Suprapubic skin (tissue), 4 donors: ENCODE measurements around the gene ADM2. TPM values are rescaled to one million over a fixed set of nuclear protein-coding genes. Genes with fewer than 3 reads are reported as not detected.

ENCODE experiments used
- DNase-seq, 2 donors: peaks; one replicate each; pipeline ENCODE4 v3.0.0-alpha.2; 2019; ENCODE audit warnings: low spot score in 2 of 2
- H3K27ac ChIP-seq: fragments of 200-600 bp; sonication (generic); one replicate; pipeline ENCODE4 v1.5.1; 2019
- H3K27me3 ChIP-seq: fragments of 200-600 bp; sonication (generic); one replicate; pipeline ENCODE4 v1.5.1; 2019
- H3K36me3 ChIP-seq: fragments of 200-600 bp; sonication (generic); one replicate; pipeline ENCODE4 v1.5.1; 2019
- H3K4me1 ChIP-seq: fragments of 200-600 bp; sonication (generic); one replicate; pipeline ENCODE4 v1.5.1; 2019
- H3K4me3 ChIP-seq: fragments of 200-600 bp; sonication (generic); one replicate; pipeline ENCODE4 v1.5.1; 2019; ENCODE audit warnings: mild to moderate bottlenecking
- H3K9me3 ChIP-seq: fragments of 200-600 bp; sonication (generic); one replicate; pipeline ENCODE4 v1.5.1; 2019
- EP300 ChIP-seq: sonication (generic); formaldehyde crosslinking; IDR thresholded peaks from one replicate; pipeline ENCODE4 v1.6.1; 2017; ENCODE audit warnings: antibody characterized with exemption
- POLR2A ChIP-seq, 2 donors: fragments of 450-650 bp; IDR thresholded peaks; one replicate each; pipeline ENCODE4 v1.6.1; 2017; ENCODE audit warnings: antibody characterized with exemption in 2 of 2, mild to moderate bottlenecking in 2 of 2, moderate library complexity in 2 of 2
- POLR2AphosphoS5 ChIP-seq, 3 donors: sonication (generic); formaldehyde crosslinking; IDR thresholded peaks; one replicate each; pipeline ENCODE4 v1.6.1; 2017; ENCODE audit warnings: antibody characterized with exemption in 3 of 3
- whole genome bisulfite sequencing: methylation state at CpG from one replicate; pipeline ENCODE4 v1.1.5; 2018; 5-methylcytosine and 5-hydroxymethylcytosine counted together
- total RNA-seq, 4 donors: library from RNA; depleted of rRNA; stranded (reverse); fragments of >200 nt; gene quantifications; one replicate each; pipeline ENCODE4 v1.1.0, GENCODE V29; 2016
- TF ChIP-seq, protein P1 (sequence below), 2 donors: fragments of 200-600 bp in 1 of 2; fragments of 450-650 bp in 1 of 2; sonication (generic) in 1 of 2; IDR thresholded peaks; one replicate each; pipeline ENCODE4 v1.5.1; 2016 to 2019; ENCODE audit warnings: antibody characterized with exemption in 2 of 2, mild to moderate bottlenecking in 1 of 2, moderate library complexity in 1 of 2

ADM2 gene
- total RNA-seq, 4 donors from 2014 or later = 0.24 to 2.7 (median 0.30) TPM; not detected in 1

DNA sequence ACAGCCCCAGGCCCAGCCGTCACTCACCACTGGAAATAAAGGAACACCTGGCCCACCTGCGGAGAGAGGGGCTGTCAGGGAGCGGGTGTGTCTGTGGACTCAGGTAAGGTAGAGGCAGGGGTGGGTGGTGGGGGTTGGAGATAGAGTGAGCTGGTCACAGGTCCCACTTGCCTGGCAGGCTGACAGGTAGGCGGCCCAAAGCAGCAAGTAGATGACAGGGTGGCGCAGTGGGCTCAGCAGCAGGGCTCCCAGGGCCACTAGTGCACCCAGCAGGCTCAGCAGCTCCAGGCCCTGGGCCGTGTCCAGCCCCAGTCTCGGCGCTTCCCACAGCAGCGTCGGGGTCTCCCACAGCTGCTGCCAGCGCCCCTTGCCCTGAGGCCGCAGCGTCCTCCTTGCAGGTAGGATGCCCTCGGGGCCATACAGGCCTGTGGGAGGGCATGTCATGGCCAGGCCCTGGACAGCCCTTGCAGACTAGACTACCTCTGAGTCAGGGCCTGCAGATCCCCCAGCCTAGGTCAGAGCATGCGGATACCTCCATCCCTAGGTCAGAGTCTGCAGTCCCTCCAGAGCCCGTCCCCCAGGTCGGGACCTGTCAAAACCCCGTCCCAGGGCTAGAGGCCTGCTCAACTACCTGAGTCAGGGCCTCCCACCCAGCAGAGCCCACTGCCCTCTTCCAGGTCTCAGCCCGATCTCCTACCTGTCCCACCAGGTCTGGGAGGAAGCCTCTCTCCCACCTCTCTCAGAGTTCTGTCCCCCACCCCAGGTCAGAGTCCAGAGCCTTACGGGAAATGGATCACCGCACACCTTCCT, 25.5 kb downstream of the ADM2 start:
- peaks cover 46% of the 10 kb centered on the region for H3K4me1 ChIP-seq
- H3K27me3 ChIP-seq = no peaks in the 10 kb centered on the region

DNA sequence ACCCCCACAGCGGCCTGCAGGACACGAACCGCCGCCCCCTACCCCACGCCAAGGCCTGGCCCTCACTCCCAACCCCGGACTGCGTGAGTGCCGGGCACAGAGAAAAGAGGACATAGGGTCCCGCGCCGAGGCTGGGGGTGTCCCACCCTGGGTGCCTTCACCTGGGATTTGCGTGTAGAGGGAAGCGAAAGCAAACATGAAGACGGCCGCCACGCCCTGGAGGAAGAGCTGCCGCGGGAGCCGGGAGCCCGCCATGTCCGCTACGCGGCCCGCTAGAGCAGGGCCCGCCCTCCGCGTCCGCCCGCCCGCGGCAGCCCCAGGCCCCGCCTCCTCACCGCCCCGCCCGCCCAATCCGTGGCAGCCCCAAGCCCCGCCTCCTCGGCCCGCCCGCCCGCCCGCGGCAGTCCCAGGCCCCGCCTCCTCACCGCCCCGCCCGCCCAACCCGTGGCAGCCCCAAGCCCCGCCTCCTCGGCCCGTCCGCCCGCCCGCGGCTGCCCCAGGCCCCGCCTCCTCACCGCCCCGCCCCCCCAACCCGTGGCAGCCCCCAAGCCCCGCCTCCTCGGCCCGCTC, 26.2 kb downstream of the ADM2 start, which contains the start of gene LMF2:
Gene LMF2, minus strand, starts transcription at position 282 of the 570 bp plus-strand sequence. Its CDS starts 27 bp downstream, at position 255.
- Histone ChIP-seq H3K36me3 (peaks cover 42% of the 10 kb centered on the region), H3K9me3 (no peaks in the 10 kb centered on the region), H3K27me3 (no peaks in the 10 kb centered on the region), H3K27ac (peak within 1 kb of the TSS; percentile 86), H3K4me3 (peak within 1 kb of the TSS; percentile 81), H3K4me1 (peaks cover 49% of the 10 kb centered on the region)
- no CpG with 5 or more reads among the region's 62 CpGs for whole genome bisulfite sequencing
- DNase-seq = peak; percentile 91 to 93
- TF ChIP-seq POLR2AphosphoS5 (IDR thresholded peaks at IDR 0.05) (no peak), EP300 (no peak), POLR2A (IDR thresholded peaks at IDR 0.05) (no peak)
- TF ChIP-seq, protein P1, sequence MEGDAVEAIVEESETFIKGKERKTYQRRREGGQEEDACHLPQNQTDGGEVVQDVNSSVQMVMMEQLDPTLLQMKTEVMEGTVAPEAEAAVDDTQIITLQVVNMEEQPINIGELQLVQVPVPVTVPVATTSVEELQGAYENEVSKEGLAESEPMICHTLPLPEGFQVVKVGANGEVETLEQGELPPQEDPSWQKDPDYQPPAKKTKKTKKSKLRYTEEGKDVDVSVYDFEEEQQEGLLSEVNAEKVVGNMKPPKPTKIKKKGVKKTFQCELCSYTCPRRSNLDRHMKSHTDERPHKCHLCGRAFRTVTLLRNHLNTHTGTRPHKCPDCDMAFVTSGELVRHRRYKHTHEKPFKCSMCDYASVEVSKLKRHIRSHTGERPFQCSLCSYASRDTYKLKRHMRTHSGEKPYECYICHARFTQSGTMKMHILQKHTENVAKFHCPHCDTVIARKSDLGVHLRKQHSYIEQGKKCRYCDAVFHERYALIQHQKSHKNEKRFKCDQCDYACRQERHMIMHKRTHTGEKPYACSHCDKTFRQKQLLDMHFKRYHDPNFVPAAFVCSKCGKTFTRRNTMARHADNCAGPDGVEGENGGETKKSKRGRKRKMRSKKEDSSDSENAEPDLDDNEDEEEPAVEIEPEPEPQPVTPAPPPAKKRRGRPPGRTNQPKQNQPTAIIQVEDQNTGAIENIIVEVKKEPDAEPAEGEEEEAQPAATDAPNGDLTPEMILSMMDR (IDR thresholded peaks at IDR 0.05) = no peak

More for the DNA sequence above, 25.5 kb downstream of the ADM2 start:
- H3K9me3 ChIP-seq = no peaks in the 10 kb centered on the region
- peaks cover 47% of the 10 kb centered on the region for H3K36me3 ChIP-seq
- peak overlapping the region; percentile 76 for H3K27ac ChIP-seq
- H3K4me3 ChIP-seq = peak overlapping the region; percentile 81
- peak in 1 of 2 donors; percentile 82 for DNase-seq
- 3% methylated on average over 6 of the region's 21 CpGs for WGBS
- TF ChIP-seq POLR2A (IDR thresholded peaks at IDR 0.05) (no peak), EP300 (no peak), POLR2AphosphoS5 (IDR thresholded peaks at IDR 0.05) (no peak)
- TF ChIP-seq, protein P1 (IDR thresholded peaks at IDR 0.05) = no peak

DNA sequence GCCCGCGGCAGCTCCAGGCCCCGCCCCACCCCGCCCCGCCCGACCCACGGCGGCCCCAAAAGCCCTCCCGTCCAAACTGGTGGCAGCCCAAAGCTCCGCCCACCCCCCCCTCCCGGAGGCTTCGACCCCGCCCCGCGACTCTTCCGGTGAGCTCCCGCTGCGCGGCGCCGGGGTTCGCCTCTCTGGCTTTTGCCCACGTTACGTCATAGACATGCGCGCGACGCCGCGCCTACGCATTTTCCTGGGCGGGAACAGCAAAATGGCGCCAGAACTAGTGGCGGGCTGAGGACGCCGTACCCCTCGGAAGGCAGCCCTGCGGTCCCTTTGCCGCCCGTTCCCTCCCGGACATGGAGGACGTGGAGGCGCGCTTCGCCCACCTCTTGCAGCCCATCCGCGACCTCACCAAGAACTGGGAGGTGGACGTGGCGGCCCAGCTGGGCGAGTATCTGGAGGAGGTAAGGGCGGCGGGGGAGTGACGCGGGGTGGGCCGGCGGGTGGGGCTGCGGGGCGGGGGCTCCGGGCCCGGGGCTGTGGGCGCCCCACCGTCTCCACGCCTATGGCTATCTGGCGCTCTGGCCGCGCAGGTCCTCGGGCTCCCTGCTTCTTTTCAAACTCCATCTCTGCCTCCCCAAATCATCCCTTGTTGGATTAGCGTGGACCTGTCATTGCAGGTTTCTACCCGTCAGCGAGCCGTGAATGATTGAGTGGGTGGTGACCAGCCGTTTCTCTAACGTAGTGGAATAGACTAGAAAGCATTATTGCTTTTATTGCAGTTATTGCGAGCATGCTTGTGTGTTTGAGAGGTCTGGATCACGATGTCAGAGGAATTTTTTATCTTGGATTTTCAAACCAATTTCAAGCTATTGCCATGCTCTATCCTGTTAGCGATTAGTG, 26.9 kb downstream of the ADM2 start, which contains the start of gene NCAPH2:
Gene NCAPH2, plus strand, starts transcription at position 234 of the 894 bp plus-strand sequence. Its CDS starts 114 bp downstream, at position 348.
- WGBS = 1% methylated on average over 45 of the region's 76 CpGs
- no peaks in the 10 kb centered on the region for H3K9me3 ChIP-seq
- peaks cover 34% of the 10 kb centered on the region for H3K36me3 ChIP-seq
- TF ChIP-seq, protein P1 (IDR thresholded peaks at IDR 0.05) = no peak
- TF ChIP-seq POLR2A (IDR thresholded peaks at IDR 0.05) (peak in 1 of 2 donors; percentile 64), EP300 (no peak), POLR2AphosphoS5 (IDR thresholded peaks at IDR 0.05) (peak; percentile 37 to 98 (median 96))
- peak within 1 kb of the TSS; percentile 81 for H3K4me3 ChIP-seq
- DNase-seq = peak; percentile 97 to 98
- H3K4me1 ChIP-seq = peaks cover 49% of the 10 kb centered on the region
- no peaks in the 10 kb centered on the region for H3K27me3 ChIP-seq
- H3K27ac ChIP-seq = peak within 1 kb of the TSS; percentile 86

DNA sequence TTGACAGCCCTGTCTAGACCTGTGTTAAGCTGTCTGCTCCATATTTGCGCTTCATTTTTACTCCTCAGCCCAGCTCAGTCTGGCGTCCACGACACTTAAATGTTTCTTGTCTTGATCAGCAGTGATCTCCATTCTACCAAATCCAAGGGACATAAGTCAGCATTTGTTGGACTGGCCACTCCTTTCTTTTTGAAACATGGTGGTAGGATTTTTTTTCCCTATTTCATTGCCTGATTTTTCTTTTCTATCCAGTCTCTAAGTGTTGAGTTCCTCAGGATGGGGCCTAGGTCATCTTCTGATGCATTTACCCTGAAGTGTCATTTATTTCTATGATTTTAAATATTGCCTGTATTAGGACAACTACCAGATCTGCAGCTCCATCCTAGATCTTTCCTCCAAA, 27.6 kb downstream of the ADM2 start:
- TF ChIP-seq POLR2AphosphoS5 (IDR thresholded peaks at IDR 0.05) (no peak), POLR2A (IDR thresholded peaks at IDR 0.05) (no peak), EP300 (no peak)
- TF ChIP-seq, protein P1 (IDR thresholded peaks at IDR 0.05) = no peak
- H3K9me3 ChIP-seq = no peaks in the 10 kb centered on the region
- peaks cover 49% of the 10 kb centered on the region for H3K4me1 ChIP-seq
- no peaks in the 10 kb centered on the region for H3K27me3 ChIP-seq
- H3K4me3 ChIP-seq = peak overlapping the region; percentile 66
- H3K27ac ChIP-seq = peak overlapping the region; percentile 86
- no peak for DNase-seq
- peaks cover 29% of the 10 kb centered on the region for H3K36me3 ChIP-seq
- WGBS = 10% methylated on average over 3 of the region's 3 CpGs
